SK-N-SH treated with all-trans-retinoic acid at 6 μM for 48 hours (cell line): ENCODE data around the gene CGREF1.

ENCODE experiments used
- ARNTL ChIP-seq: fragments of 450-650 bp; formaldehyde crosslinking; IDR thresholded peaks from 2 replicates; pipeline ENCODE4 v1.5.0; 2020; ENCODE audit warnings: low read depth, mild to moderate bottlenecking, moderate library complexity, borderline replicate concordance
- CREB5 ChIP-seq: fragments of 250-450 bp; sonication (Bioruptor Pico); IDR thresholded peaks from 2 replicates; pipeline ENCODE4 v1.5.1; 2020; ENCODE audit warnings: low read depth, mild to moderate bottlenecking, moderate library complexity
- CSDC2 ChIP-seq: fragments of 250-450 bp; sonication (Bioruptor Pico); IDR thresholded peaks from 2 replicates; pipeline ENCODE4 v1.5.0; 2020; ENCODE audit warnings: mild to moderate bottlenecking, moderate library complexity
- CSRNP3 ChIP-seq: fragments of 250-450 bp; sonication (Bioruptor Pico); IDR thresholded peaks from 2 replicates; pipeline ENCODE4 v1.5.1; 2021; ENCODE audit warnings: mild to moderate bottlenecking, moderate library complexity
- ESRRG ChIP-seq: fragments of 250-450 bp; sonication (Bioruptor Pico); IDR thresholded peaks from 2 replicates; pipeline ENCODE4 v1.6.1; 2021; ENCODE audit warnings: mild to moderate bottlenecking
- GLIS3 ChIP-seq: fragments of 250-450 bp; sonication (Bioruptor Pico); IDR thresholded peaks from 2 replicates; pipeline ENCODE4 v1.5.0; 2020; ENCODE audit warnings: mild to moderate bottlenecking, moderate library complexity
- OSR1 ChIP-seq: fragments of 250-450 bp; sonication (Bioruptor Pico); IDR thresholded peaks from 2 replicates; pipeline ENCODE4 v1.8.0; 2022; ENCODE audit warnings: moderate library complexity, mild to moderate bottlenecking, inconsistent platforms
- PATZ1 ChIP-seq: fragments of 250-450 bp; sonication (Bioruptor Pico); IDR thresholded peaks from 2 replicates; pipeline ENCODE4 v1.8.0; 2020; ENCODE audit warnings: mild to moderate bottlenecking, moderate library complexity, borderline replicate concordance
- TSHZ2 ChIP-seq: fragments of 250-450 bp; sonication (Bioruptor Pico); IDR thresholded peaks from 2 replicates; pipeline ENCODE4 v1.5.0; 2020; ENCODE audit warnings: mild to moderate bottlenecking, moderate library complexity
- ZFP30 ChIP-seq: fragments of 450-650 bp; formaldehyde crosslinking; IDR thresholded peaks from 2 replicates; pipeline ENCODE4 v1.5.0; 2022; ENCODE audit warnings: mild to moderate bottlenecking, moderate library complexity

- TF ChIP-seq OSR1 (CRISPR knock-in tag) = no peak
- TF ChIP-seq PATZ1 (CRISPR knock-in tag) = no peak
- TF ChIP-seq ARNTL (CRISPR knock-in tag) = no peak
- TF ChIP-seq ESRRG (CRISPR knock-in tag) = no peak
- TF ChIP-seq ZFP30 = no peak
- TF ChIP-seq GLIS3 (CRISPR knock-in tag) = no peak
- TF ChIP-seq CREB5 (CRISPR knock-in tag) = no peak
- no peak for TF ChIP-seq CSRNP3 (CRISPR knock-in tag)
- no peak for TF ChIP-seq TSHZ2 (CRISPR knock-in tag)
- no peak for TF ChIP-seq CSDC2 (CRISPR knock-in tag)
Measured at GRCh38 chr2:27093430-27094352, 25.2 kb downstream of the CGREF1 start.
